ENCODE data around the gene KIF11. TPM values are rescaled to one million over a fixed set of nuclear protein-coding genes. Genes with fewer than 3 reads are reported as not detected.
"Not testable (repeated sequence)": the region's sequence is repeated elsewhere in the genome, so short reads cannot be mapped to it uniquely, and the experiment has no call there.

The KIF11 gene
- total RNA-seq, 4 donors from 2014 or later, result 7.4 to 21.5 (median 14.4) TPM

DNA sequence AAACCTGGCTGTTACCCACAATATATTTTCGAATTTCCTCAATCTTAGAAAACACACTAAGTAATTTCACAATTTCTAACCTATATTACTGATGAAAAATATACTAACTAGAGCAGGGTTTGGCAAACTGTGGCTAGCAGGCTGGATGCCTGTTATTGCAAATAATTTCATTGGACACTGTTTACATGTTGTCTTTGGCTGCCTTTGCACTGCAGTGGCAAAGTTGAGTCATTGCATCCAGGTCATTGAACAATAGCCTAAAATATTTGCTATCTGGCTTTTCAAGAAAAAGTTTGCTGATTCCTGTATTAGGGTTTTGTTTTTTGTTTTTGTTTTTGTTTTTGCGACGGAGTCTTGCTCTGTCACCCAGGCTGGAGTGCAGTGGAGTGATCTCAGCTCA, 47.2 kb downstream of the KIF11 start:
- H3K4me3 ChIP-seq, result no peak overlapping the region
- peaks cover 0 to 10% (median 0%) of the 10 kb centered on the region in 3 donors for H3K36me3 ChIP-seq
- WGBS, 2 donors, result 90 to 91% methylated on average over 3 of the region's 3 CpGs
- no peak for DNase-seq
- no peaks in the 10 kb centered on the region for H3K4me1 ChIP-seq
- TF ChIP-seq, protein P1, sequence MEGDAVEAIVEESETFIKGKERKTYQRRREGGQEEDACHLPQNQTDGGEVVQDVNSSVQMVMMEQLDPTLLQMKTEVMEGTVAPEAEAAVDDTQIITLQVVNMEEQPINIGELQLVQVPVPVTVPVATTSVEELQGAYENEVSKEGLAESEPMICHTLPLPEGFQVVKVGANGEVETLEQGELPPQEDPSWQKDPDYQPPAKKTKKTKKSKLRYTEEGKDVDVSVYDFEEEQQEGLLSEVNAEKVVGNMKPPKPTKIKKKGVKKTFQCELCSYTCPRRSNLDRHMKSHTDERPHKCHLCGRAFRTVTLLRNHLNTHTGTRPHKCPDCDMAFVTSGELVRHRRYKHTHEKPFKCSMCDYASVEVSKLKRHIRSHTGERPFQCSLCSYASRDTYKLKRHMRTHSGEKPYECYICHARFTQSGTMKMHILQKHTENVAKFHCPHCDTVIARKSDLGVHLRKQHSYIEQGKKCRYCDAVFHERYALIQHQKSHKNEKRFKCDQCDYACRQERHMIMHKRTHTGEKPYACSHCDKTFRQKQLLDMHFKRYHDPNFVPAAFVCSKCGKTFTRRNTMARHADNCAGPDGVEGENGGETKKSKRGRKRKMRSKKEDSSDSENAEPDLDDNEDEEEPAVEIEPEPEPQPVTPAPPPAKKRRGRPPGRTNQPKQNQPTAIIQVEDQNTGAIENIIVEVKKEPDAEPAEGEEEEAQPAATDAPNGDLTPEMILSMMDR (IDR thresholded peaks at IDR 0.05), result no peak
- TF ChIP-seq POLR2A (IDR thresholded peaks at IDR 0.05), result no peak
- H3K9me3 ChIP-seq, result no peaks in the 10 kb centered on the region
- intact Hi-C loops (cut with DNase I), result no loop called here
- no peaks in the 10 kb centered on the region for H3K27me3 ChIP-seq
- no peak overlapping the region for H3K27ac ChIP-seq

DNA sequence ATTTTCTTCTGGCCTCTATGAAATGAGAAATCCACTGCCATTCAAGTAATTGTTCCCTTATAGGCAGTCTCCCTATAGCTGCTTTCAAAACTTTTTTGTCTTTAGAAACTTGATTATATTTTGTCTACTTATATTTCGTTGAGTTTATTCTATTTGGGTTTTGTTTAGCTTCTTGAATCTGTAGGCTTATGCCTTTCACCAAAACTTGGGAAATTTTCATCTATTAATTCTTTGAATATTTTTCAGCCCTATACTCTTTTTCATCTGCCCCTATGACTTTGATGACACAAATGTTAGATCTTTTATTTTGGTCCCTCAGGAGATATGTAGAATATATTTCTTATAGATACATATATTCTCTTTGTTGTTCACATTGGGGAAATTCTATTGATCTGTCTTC, 48.6 kb downstream of the KIF11 start:
- Histone ChIP-seq H3K36me3 (peaks cover 0 to 10% (median 0%) of the 10 kb centered on the region in 3 donors), H3K27ac (no peak overlapping the region), H3K4me1 (no peaks in the 10 kb centered on the region), H3K9me3 (no peaks in the 10 kb centered on the region), H3K4me3 (no peak overlapping the region), H3K27me3 (no peaks in the 10 kb centered on the region)
- intact Hi-C loops (cut with DNase I), result no loop called here
- TF ChIP-seq, protein P1 (IDR thresholded peaks at IDR 0.05), result no peak
- TF ChIP-seq POLR2A (IDR thresholded peaks at IDR 0.05), result no peak
- no peak for DNase-seq
- WGBS, 2 donors, result 80 to 92% methylated on average over 1 of the region's 1 CpG

- no peak for DNase-seq
- Histone ChIP-seq H3K27me3 (no peaks in the 10 kb centered on the region), H3K4me3 (no peak overlapping the region), H3K9me3 (no peaks in the 10 kb centered on the region), H3K36me3 (peaks cover 0 to 32% (median 0%) of the 10 kb centered on the region in 3 donors), H3K27ac (no peak overlapping the region), H3K4me1 (no peaks in the 10 kb centered on the region)
- intact Hi-C loops (cut with DNase I), result no loop called here
- TF ChIP-seq POLR2A (IDR thresholded peaks at IDR 0.05), result no peak
- TF ChIP-seq, protein P1 (IDR thresholded peaks at IDR 0.05), result no peak
- WGBS, 2 donors, result 93 to 94% methylated on average over 2 of the region's 2 CpGs
Observed at GRCh38 chr10:92644921-92645320, 52.0 kb downstream of the KIF11 start.

DNA sequence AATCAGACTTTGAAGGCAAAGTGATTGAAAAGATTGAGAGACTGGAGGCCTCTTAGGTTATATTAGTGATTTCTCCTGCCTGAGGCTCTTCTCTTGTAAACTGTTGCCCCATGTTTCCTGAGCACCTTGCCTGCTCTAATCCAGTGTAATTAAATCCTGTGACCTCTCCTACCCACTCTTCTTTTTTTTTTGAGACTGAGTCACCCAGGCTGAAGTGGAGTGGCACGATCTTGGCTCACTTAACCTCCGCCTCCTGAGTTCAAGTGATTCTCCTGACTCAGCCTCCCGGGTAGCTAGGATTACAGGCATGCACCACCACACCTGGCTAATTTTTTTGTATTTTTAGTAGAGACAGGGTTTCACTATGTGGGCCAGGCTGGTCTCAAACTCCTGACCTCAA, 57.9 kb downstream of the KIF11 start:
- H3K4me1 ChIP-seq; H3K9me3 ChIP-seq; intact Hi-C loops (cut with DNase I); H3K4me3 ChIP-seq; H3K27me3 ChIP-seq; H3K27ac ChIP-seq; DNase-seq: not testable (repeated sequence)
- 79 to 82% methylated on average over 3 of the region's 3 CpGs for WGBS, 2 donors
- H3K36me3 ChIP-seq, result peaks cover 0 to 56% (median 0%) of the 10 kb centered on the region in 3 donors

- Histone ChIP-seq H3K27ac (no peak overlapping the region), H3K36me3 (peaks cover 0 to 28% (median 0%) of the 10 kb centered on the region in 3 donors), H3K4me3 (no peak overlapping the region), H3K9me3 (no peaks in the 10 kb centered on the region), H3K4me1 (peaks cover 0 to 9% (median 0%) of the 10 kb centered on the region in 3 donors), H3K27me3 (no peaks in the 10 kb centered on the region)
- no peak for DNase-seq
- no peak for TF ChIP-seq POLR2A (IDR thresholded peaks at IDR 0.05)
- TF ChIP-seq, protein P1 (IDR thresholded peaks at IDR 0.05), result no peak
- 82 to 100% methylated on average over 1 of the region's 1 CpG for WGBS, 2 donors
- intact Hi-C loops (cut with DNase I), result no loop called here
Observed at GRCh38 chr10:92655426-92655825, 62.5 kb downstream of the KIF11 start.
